Upper lobe of left lung (tissue), 6 donors: ENCODE data around the gene FAM53B. TPM values are rescaled to one million over a fixed set of nuclear protein-coding genes. Genes with fewer than 3 reads are reported as not detected.
"Not testable (repeated sequence)": the region's sequence is repeated elsewhere in the genome, so short reads cannot be mapped to it uniquely, and the experiment has no call there.

ENCODE experiments used
- ATAC-seq, 2 donors: fragments of 200-7000 bp; cut with Tn5 transposase; one replicate each; pipeline ENCODE4 v1.9.1; 2022; ENCODE audit warnings: mild to moderate bottlenecking in 2 of 2, moderate library complexity in 2 of 2; ENCODE audit not compliant: low FRiP score in 2 of 2
- DNase-seq, 2 donors: peaks; one replicate each; pipeline ENCODE4 v3.0.0-alpha.2; 2019 to 2020
- H3K27ac ChIP-seq, 4 donors: fragments of 200-600 bp; sonication (generic); one replicate each; pipeline ENCODE4 v1.5.1; 2016 to 2019
- H3K27me3 ChIP-seq, 4 donors: fragments of 200-600 bp; sonication (generic); one replicate each; pipeline ENCODE4 v1.5.1; 2017 to 2019
- H3K36me3 ChIP-seq, 4 donors: fragments of 200-600 bp; sonication (generic); one replicate each; pipeline ENCODE4 v1.5.1; 2016 to 2019
- H3K4me1 ChIP-seq, 4 donors: fragments of 200-600 bp; sonication (generic); one replicate each; pipeline ENCODE4 v1.5.1; 2018 to 2019
- H3K4me3 ChIP-seq, 4 donors: fragments of 200-600 bp; sonication (generic); one replicate each; pipeline ENCODE4 v1.5.1; 2017 to 2019; ENCODE audit warnings: mild to moderate bottlenecking in 2 of 4, moderate library complexity in 1 of 4
- H3K9me3 ChIP-seq, 4 donors: fragments of 200-600 bp; sonication (generic); one replicate each; pipeline ENCODE4 v1.5.1; 2018 to 2019
- CTCF ChIP-seq, 6 experiments: fragments of 450-650 bp in 4 of 6; fragments of 200-600 bp in 2 of 6; sonication (generic) in 2 of 6; IDR thresholded peaks; one replicate each; pipeline ENCODE4 v1.5.1; 2016 to 2019; ENCODE audit warnings: antibody characterized with exemption in 6 of 6
- EP300 ChIP-seq, 4 donors: sonication (generic); formaldehyde crosslinking; IDR thresholded peaks; one replicate each; pipeline ENCODE4 v1.5.1; 2017; ENCODE audit warnings: antibody characterized with exemption in 4 of 4, control low read depth in 2 of 4
- POLR2A ChIP-seq, 4 donors: fragments of 450-650 bp; IDR thresholded peaks; one replicate each; pipeline ENCODE4 v1.5.1; 2016 to 2017; ENCODE audit warnings: antibody characterized with exemption in 4 of 4, mild to moderate bottlenecking in 2 of 4
- POLR2AphosphoS5 ChIP-seq, 2 donors: sonication (generic); formaldehyde crosslinking; IDR thresholded peaks; one replicate each; pipeline ENCODE4 v1.5.1; 2017; ENCODE audit warnings: antibody characterized with exemption in 2 of 2
- WGBS, 2 donors: methylation state at CpG; one replicate each; pipeline ENCODE4 v1.1.5; 2017 to 2018; 5-methylcytosine and 5-hydroxymethylcytosine counted together
- total RNA-seq, 6 donors: library from RNA; depleted of rRNA in 4 of 6; stranded (reverse); fragments of >200 nt in 4 of 6; gene quantifications; one replicate each; pipeline versions ENCODE4 v1.1.0 to v1.2.1, GENCODE V29; 2016 to 2021
- donor health status: DM: no; HTN: no; CAD: no; lungs with moderate emphysema.
- donor health status: DM: no; HTN: yes; CAD: no; lungs with severe emphysema.

Gene FAM53B
- 10 to 100 TPM; 35.8 to 62.5 (median 47.8) TPM for total RNA-seq

- 1 to 2% methylated on average over 7 to 21 of the region's 100 CpGs for WGBS, 2 donors
- Histone ChIP-seq H3K27me3 (no peaks in the 10 kb centered on the region), H3K9me3 (no peaks in the 10 kb centered on the region), H3K36me3 (peaks cover 0 to 10% (median 0%) of the 10 kb centered on the region in 4 donors), H3K27ac (peak within 1 kb of the TSS; percentile 86 to 91 (median 90)), H3K4me3 (peak within 1 kb of the TSS; percentile 59 to 85 (median 80)), H3K4me1 (peaks cover 42 to 50% (median 45%) of the 10 kb centered on the region in 4 donors)
- DNase-seq (peak; percentile 88 to 98), ATAC-seq (peak; percentile 73 to 84)
- TF ChIP-seq POLR2A (IDR thresholded peaks at IDR 0.05) = peak in 1 of 4 donors; percentile 42
- TF ChIP-seq EP300 (IDR thresholded peaks at IDR 0.05) = no peak
- TF ChIP-seq CTCF (IDR thresholded peaks at IDR 0.05) = peak; percentile 31 to 95 (median 86)
- peak in 1 of 2 donors; percentile 9 for TF ChIP-seq POLR2AphosphoS5 (IDR thresholded peaks at IDR 0.05)
Observed at GRCh38 chr10:124744102-124745050, at the start of gene FAM53B. FAM53B (minus strand) TSS chr10:124744378; CDS start chr10:124706713, 37,665 bp downstream.

- DNase-seq (no peak), ATAC-seq (no peak)
- H3K4me3 ChIP-seq = peak overlapping the region in 3 of 4 donors; percentile 74 to 96 (median 88)
- peak overlapping the region in 1 of 4 donors; percentile 93 for H3K27ac ChIP-seq
- TF ChIP-seq CTCF (IDR thresholded peaks at IDR 0.05) (no peak), EP300 (IDR thresholded peaks at IDR 0.05) (no peak), POLR2A (IDR thresholded peaks at IDR 0.05) (no peak), POLR2AphosphoS5 (IDR thresholded peaks at IDR 0.05) (no peak)
- WGBS, 2 donors = 96 to 97% methylated on average over 10 to 11 of the region's 11 CpGs
- H3K4me1 ChIP-seq = peaks cover 0 to 23% (median 8%) of the 10 kb centered on the region in 4 donors
- H3K27me3 ChIP-seq = no peaks in the 10 kb centered on the region
- peaks cover 0 to 10% (median 0%) of the 10 kb centered on the region in 4 donors for H3K36me3 ChIP-seq
- H3K9me3 ChIP-seq = no peaks in the 10 kb centered on the region
Observed at GRCh38 chr10:124792998-124793352, 48.8 kb upstream of the FAM53B start.

GRCh38 chr10:124791547-124792348 lies 47.6 kb upstream of the FAM53B start, which contains the start of gene EEF1AKMT2:
EEF1AKMT2 (minus strand) TSS chr10:124791887; CDS start chr10:124791833, 54 bp downstream.
- no peaks in the 10 kb centered on the region for H3K27me3 ChIP-seq
- DNase-seq (peak; percentile 85 to 96), ATAC-seq (peak; percentile 98 to 100)
- no peaks in the 10 kb centered on the region for H3K9me3 ChIP-seq
- H3K36me3 ChIP-seq = peaks cover 0 to 18% (median 0%) of the 10 kb centered on the region in 4 donors
- no peak for TF ChIP-seq EP300 (IDR thresholded peaks at IDR 0.05)
- peak in 3 of 4 donors; percentile 69 to 92 (median 70) for TF ChIP-seq POLR2A (IDR thresholded peaks at IDR 0.05)
- TF ChIP-seq POLR2AphosphoS5 (IDR thresholded peaks at IDR 0.05) = peak in 1 of 2 donors; percentile 69
- peak in 5 of 6 experiments; percentile 49 to 87 (median 83) for TF ChIP-seq CTCF (IDR thresholded peaks at IDR 0.05)
- peak within 1 kb of the TSS; percentile 63 to 96 (median 81) for H3K4me3 ChIP-seq
- H3K4me1 ChIP-seq = peaks cover 0 to 23% (median 8%) of the 10 kb centered on the region in 4 donors
- peak within 1 kb of the TSS; percentile 91 to 96 (median 92) for H3K27ac ChIP-seq
- 0 to 1% methylated on average over 5 to 41 of the region's 79 CpGs for WGBS, 2 donors

GRCh38 chr10:124782900-124783299 lies 38.7 kb upstream of the FAM53B start:
- H3K27me3 ChIP-seq, DNase-seq, H3K4me1 ChIP-seq, H3K27ac ChIP-seq, H3K4me3 ChIP-seq, H3K9me3 ChIP-seq, ATAC-seq: not testable (repeated sequence)
- peaks cover 0 to 61% (median 16%) of the 10 kb centered on the region in 4 donors for H3K36me3 ChIP-seq
- WGBS, 2 donors = 89 to 100% methylated on average over 1 of the region's 1 CpG
